ENCODE results near the gene AGR3. TPM values are rescaled to one million over a fixed set of nuclear protein-coding genes. Genes with fewer than 3 reads are reported as not detected.

Gene AGR3
- total and polyA plus RNA-seq, 2 experiments from 2014 or later: 51.0 to 74.3 TPM

DNA sequence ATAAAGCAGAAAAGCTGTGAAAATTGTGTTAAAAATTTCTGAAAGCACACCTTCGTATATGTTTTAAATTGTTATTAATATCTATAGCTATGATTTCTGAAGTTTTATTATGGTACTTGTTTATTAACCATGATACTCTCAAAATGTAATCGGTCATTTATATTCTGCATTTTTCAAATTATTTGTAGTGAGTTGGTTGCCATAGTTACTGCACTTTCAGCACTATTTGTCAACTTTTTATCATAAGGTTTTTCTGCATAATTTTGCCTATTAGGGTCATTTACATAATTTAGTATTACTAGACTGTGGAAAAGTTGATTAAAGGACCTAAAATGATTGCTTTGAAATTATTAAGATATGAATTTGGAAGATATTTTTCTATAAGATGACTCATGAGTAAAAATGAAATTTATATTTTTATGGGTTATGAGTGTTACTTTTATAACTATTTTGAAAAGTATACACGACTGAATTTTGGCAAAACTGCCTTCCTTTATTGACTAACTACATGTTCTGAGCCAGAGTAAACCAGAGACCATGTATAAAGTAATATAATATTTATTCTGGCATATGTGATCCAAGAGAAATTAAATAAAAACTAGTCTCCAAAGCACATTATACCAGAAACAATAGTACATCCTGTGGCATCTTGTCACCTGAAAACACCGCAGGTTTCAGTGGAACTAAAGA, 69.1 kb downstream of the AGR3 start:
- H3K27ac ChIP-seq: peak overlapping the region; percentile 88
- no peaks in the 10 kb centered on the region for H3K27me3 ChIP-seq
- no peaks in the 10 kb centered on the region for H3K9me3 ChIP-seq (ENCODE audit: low read depth)
- no peaks in the 10 kb centered on the region for H4K20me1 ChIP-seq (ENCODE audit: insufficient read depth, poor library complexity, severe bottlenecking)
- WGBS (ENCODE audit: low lambda C conversion rate, missing lambda C conversion rate): 92% methylated on average over 4 of the region's 4 CpGs
- no peaks in the 10 kb centered on the region for H3K9me2 ChIP-seq (replicated peaks; ENCODE audit: insufficient read depth)
- H3K79me2 ChIP-seq: no peaks in the 10 kb centered on the region
- peaks cover 10% of the 10 kb centered on the region for H3K4me1 ChIP-seq (ENCODE audit: insufficient read depth)
- no peak for TF ChIP-seq CTCF (IDR thresholded peaks at IDR 0.05; ENCODE audit: poor library complexity)
- no peak for TF ChIP-seq EZH2 (IDR thresholded peaks at IDR 0.05; ENCODE audit: borderline replicate concordance)
- no peak for TF ChIP-seq EZH2phosphoT487 (IDR thresholded peaks at IDR 0.05; ENCODE audit: low read depth, severe bottlenecking, unreplicated experiment)
- no peak overlapping the region for H2AFZ ChIP-seq
- no peak overlapping the region for H3K4me2 ChIP-seq
- H3K36me3 ChIP-seq (replicated peaks; ENCODE audit: insufficient read depth, low read depth): no peaks in the 10 kb centered on the region
- DNase-seq (ENCODE audit: low spot score): no peak
- no peak overlapping the region for H3K4me3 ChIP-seq

GRCh38 chr7:16811551-16811950, 70.2 kb downstream of the AGR3 start:
- no peaks in the 10 kb centered on the region for H3K79me2 ChIP-seq
- peaks cover 10% of the 10 kb centered on the region for H3K4me1 ChIP-seq (ENCODE audit: insufficient read depth)
- H3K27ac ChIP-seq: peak overlapping the region; percentile 88
- no peaks in the 10 kb centered on the region for H3K9me3 ChIP-seq (ENCODE audit: low read depth)
- no peaks in the 10 kb centered on the region for H4K20me1 ChIP-seq (ENCODE audit: insufficient read depth, poor library complexity, severe bottlenecking)
- no peaks in the 10 kb centered on the region for H3K36me3 ChIP-seq (replicated peaks; ENCODE audit: insufficient read depth, low read depth)
- peak overlapping the region; percentile 52 for H3K4me2 ChIP-seq
- H3K9me2 ChIP-seq (replicated peaks; ENCODE audit: insufficient read depth): no peaks in the 10 kb centered on the region
- DNase-seq (ENCODE audit: low spot score): peak; percentile 20
- no peaks in the 10 kb centered on the region for H3K27me3 ChIP-seq
- no peak overlapping the region for H2AFZ ChIP-seq
- TF ChIP-seq EZH2phosphoT487 (IDR thresholded peaks at IDR 0.05; ENCODE audit: low read depth, severe bottlenecking, unreplicated experiment) (no peak), EZH2 (IDR thresholded peaks at IDR 0.05; ENCODE audit: borderline replicate concordance) (no peak), CTCF (IDR thresholded peaks at IDR 0.05; ENCODE audit: poor library complexity) (no peak)
- 56% methylated on average over 2 of the region's 2 CpGs for WGBS (ENCODE audit: low lambda C conversion rate, missing lambda C conversion rate)
- no peak overlapping the region for H3K4me3 ChIP-seq

- TF ChIP-seq CTCF (IDR thresholded peaks at IDR 0.05; ENCODE audit: poor library complexity): no peak
- no peak for TF ChIP-seq EZH2 (IDR thresholded peaks at IDR 0.05; ENCODE audit: borderline replicate concordance)
- no peak for DNase-seq (ENCODE audit: low spot score)
- Histone ChIP-seq H3K36me3 (replicated peaks; ENCODE audit: insufficient read depth, low read depth) (no peaks in the 10 kb centered on the region), H4K20me1 (ENCODE audit: insufficient read depth, poor library complexity, severe bottlenecking) (no peaks in the 10 kb centered on the region), H3K9me3 (ENCODE audit: low read depth) (no peaks in the 10 kb centered on the region), H3K4me3 (no peak overlapping the region), H3K4me1 (ENCODE audit: insufficient read depth) (peaks cover 16% of the 10 kb centered on the region), H3K27ac (peak overlapping the region; percentile 88), H3K4me2 (no peak overlapping the region), H3K27me3 (no peaks in the 10 kb centered on the region), H3K79me2 (no peaks in the 10 kb centered on the region), H2AFZ (no peak overlapping the region), H3K9me2 (replicated peaks; ENCODE audit: insufficient read depth) (no peaks in the 10 kb centered on the region)
- WGBS (ENCODE audit: low lambda C conversion rate, missing lambda C conversion rate): 59% methylated on average over 5 of the region's 5 CpGs
Observed at GRCh38 chr7:16810573-16810972, 71.2 kb downstream of the AGR3 start.
